ENCODE results near the gene GALNT12.

- TF ChIP-seq CTCF (IDR thresholded peaks at IDR 0.05) (no peak), POLR2A (IDR thresholded peaks at IDR 0.05) (no peak)
Measured at GRCh38 chr9:98855592-98855991, 48.1 kb downstream of the GALNT12 start.
